Fibroblast of the aortic adventitia (primary cell): ENCODE data around the gene KDM1B. TPM values are rescaled to one million over a fixed set of nuclear protein-coding genes. Genes with fewer than 3 reads are reported as not detected.
A peak's percentile ranks its signal among the peaks of the same experiment; 100 is the strongest.

Experiments
- DNase-seq: peaks from one replicate; pipeline ENCODE4 v3.0.0-alpha.2; 2010; ENCODE audit warnings: low read depth
- H3K4me3 ChIP-seq: 2 replicates; pipeline ENCODE4 v1.5.1; 2011; ENCODE audit warnings: low read depth, mild to moderate bottlenecking, control low read depth, low read length, moderate library complexity
- CTCF ChIP-seq: IDR thresholded peaks from 2 replicates; pipeline ENCODE4 v1.5.1; 2011; ENCODE audit warnings: mild to moderate bottlenecking, low read length, control low read depth, inconsistent platforms; ENCODE audit not compliant: insufficient read depth
- total RNA-seq: library from RNA; depleted of rRNA; stranded (reverse); fragments of >200 nt; gene quantifications from 2 replicates; pipeline ENCODE4 v1.2.3, GENCODE V29; 2012; ENCODE audit warnings: low replicate concordance

Gene KDM1B, protein sequence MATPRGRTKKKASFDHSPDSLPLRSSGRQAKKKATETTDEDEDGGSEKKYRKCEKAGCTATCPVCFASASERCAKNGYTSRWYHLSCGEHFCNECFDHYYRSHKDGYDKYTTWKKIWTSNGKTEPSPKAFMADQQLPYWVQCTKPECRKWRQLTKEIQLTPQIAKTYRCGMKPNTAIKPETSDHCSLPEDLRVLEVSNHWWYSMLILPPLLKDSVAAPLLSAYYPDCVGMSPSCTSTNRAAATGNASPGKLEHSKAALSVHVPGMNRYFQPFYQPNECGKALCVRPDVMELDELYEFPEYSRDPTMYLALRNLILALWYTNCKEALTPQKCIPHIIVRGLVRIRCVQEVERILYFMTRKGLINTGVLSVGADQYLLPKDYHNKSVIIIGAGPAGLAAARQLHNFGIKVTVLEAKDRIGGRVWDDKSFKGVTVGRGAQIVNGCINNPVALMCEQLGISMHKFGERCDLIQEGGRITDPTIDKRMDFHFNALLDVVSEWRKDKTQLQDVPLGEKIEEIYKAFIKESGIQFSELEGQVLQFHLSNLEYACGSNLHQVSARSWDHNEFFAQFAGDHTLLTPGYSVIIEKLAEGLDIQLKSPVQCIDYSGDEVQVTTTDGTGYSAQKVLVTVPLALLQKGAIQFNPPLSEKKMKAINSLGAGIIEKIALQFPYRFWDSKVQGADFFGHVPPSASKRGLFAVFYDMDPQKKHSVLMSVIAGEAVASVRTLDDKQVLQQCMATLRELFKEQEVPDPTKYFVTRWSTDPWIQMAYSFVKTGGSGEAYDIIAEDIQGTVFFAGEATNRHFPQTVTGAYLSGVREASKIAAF
- total RNA-seq: 8.8 and 25.4 TPM in 2 replicates

DNA sequence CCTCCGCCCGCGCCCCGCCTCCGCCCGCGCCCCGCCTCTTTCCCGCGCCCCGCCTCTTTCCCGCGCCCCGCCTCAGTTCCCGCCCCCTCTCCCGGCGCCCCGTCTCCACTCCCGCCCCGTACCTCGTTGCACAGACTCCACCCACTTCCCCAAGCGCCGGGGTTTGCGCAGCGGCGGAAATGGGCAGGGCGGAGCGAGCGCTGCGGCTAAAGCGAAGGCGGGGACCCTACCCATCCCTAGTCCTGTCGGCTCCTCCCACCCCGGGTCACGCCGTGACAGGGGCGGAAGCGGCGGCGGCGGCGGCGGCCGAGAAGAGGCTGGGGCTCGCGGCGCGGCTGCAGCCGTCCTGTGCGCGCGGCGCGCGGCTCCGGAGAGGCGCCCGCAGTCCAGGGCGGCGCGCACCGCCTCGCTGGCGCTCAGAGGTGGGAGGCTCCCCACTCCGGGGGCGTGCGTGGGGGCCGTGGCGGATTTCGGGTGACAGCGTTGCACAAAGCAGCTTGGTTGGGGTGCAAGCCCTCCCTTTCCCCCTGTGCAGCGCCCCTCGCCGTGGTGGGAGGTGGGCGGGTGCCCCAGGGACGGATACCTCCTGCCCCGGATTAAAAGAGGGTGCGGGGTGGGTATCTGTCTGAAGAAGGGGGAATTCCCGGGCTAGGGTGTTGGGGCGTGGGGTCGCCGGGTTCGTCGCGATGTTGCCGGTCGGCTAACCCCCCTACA is at the start of gene KDM1B:
Gene KDM1B (plus strand): TSS at position 273 of the 714 bp plus-strand sequence. CDS start 4,474 bp downstream, outside the sequence.
- peak within 1 kb of the TSS; percentile 96 for H3K4me3 ChIP-seq
- no peak for TF ChIP-seq CTCF
- DNase-seq: peak; percentile 97

DNA sequence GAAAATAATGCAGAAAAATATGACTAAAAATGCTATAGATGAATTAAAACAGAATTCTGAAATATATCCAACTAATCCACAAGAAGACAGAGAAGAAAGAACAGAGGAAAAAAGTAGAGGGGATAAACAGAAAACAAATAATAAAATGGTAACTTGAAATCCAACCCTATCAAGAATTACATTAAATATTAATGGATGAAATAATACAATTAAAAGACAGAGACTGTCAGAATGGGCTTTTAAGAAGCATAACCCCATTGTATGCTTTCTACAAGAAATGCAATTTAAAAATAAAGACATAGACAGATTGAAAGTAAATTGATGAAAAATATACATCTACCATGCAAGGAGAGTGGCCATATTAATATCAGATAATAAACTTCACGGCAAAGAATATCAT is 48.2 kb upstream of the KDM1B start:
- DNase-seq: no peak
- no peak for TF ChIP-seq CTCF
- H3K4me3 ChIP-seq: no peak overlapping the region

DNA sequence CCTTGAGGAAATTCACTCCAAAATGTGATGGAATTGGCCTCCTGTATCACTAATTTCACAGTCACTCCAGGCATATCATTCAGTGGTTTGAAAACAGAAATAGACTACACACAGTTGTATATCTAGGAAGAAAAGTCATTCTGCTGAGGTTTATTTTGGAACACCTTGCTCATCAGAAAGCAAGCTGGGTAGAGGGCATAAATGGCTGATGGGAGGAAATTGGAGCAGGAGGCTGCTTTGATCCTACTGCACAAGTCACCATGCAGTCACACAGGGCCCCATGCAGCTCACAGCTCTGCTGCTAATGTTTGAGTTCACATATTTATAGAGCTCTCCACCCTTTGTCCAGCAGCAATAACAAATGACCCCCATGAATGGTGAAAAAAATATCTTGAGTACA is 45.1 kb upstream of the KDM1B start:
- H3K4me3 ChIP-seq: no peak overlapping the region
- no peak for DNase-seq
- no peak for TF ChIP-seq CTCF

DNA sequence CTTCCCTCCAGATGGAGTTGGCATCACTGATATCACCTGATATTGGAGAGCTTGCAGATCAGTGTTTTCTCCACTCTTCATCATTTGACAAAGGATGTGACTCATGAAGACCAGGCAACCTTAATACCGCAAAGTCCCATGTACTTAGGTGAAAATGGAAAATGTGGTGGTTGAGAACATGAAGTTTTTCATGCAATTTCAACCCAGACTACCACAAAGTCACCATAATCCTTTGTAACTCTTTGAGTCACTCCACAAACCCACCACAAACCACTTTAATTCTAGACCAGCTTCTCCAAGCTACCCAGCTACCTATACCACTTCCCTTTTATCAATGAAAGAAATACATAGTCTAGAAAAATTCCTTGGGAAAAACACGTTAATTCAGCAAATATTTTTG is 39.9 kb upstream of the KDM1B start:
- no peak for DNase-seq
- no peak for TF ChIP-seq CTCF
- no peak overlapping the region for H3K4me3 ChIP-seq

DNA sequence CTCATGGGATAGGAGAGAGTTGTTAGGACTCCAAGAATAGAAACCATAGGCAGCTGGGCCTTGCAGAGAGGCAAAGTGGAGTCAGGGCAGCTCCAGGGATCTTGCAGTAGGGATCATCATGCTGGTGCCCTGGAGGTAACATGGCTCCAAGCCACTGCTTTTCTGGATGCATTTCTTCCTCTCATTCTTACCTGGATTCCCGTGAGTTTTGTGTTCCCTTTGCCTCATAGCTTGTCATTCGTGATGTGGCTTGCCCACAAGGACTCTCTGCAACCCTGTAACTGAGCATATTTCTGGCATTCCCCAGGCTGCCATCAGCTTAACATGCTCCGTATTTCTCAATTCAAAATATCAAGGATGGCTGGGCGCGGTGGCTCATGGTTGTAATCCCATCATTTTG is 38.1 kb upstream of the KDM1B start:
- no peak for TF ChIP-seq CTCF

GRCh38 chr6:18118330-18118729 is 36.9 kb upstream of the KDM1B start:
- H3K4me3 ChIP-seq: no peak overlapping the region
- no peak for TF ChIP-seq CTCF
- peak; percentile 4 for DNase-seq

More for the DNA sequence above, 38.1 kb upstream of the KDM1B start:
- no peak for DNase-seq
- H3K4me3 ChIP-seq: no peak overlapping the region
